ENCODE results near the gene ZNF473.

Gene ZNF473

GRCh38 chr19:50030225-50030624, 4.4 kb downstream of the ZNF473 start:
- Histone ChIP-seq H3K27ac (ENCODE audit: low read depth, low read length) (no peak overlapping the region), H3K27me3 (ENCODE audit: insufficient read depth, low read length) (no peaks in the 10 kb centered on the region), H3K9me3 (ENCODE audit: insufficient read depth, low read depth, low read length) (no peaks in the 10 kb centered on the region), H3K4me1 (ENCODE audit: insufficient read depth, low read length) (no peaks in the 10 kb centered on the region), H3K9ac (ENCODE audit: low read depth, low read length) (no peak overlapping the region), H3K36me3 (ENCODE audit: insufficient read depth, low read length) (peaks cover 50% of the 10 kb centered on the region), H3K4me3 (ENCODE audit: low read length) (no peak overlapping the region)
- 95% methylated on average over 6 of the region's 6 CpGs for WGBS

- Histone ChIP-seq H3K27ac (ENCODE audit: low read depth, low read length) (no peak overlapping the region), H3K4me1 (ENCODE audit: insufficient read depth, low read length) (no peaks in the 10 kb centered on the region), H3K9ac (ENCODE audit: low read depth, low read length) (no peak overlapping the region), H3K9me3 (ENCODE audit: insufficient read depth, low read depth, low read length) (no peaks in the 10 kb centered on the region), H3K36me3 (ENCODE audit: insufficient read depth, low read length) (peaks cover 55% of the 10 kb centered on the region), H3K4me3 (ENCODE audit: low read length) (no peak overlapping the region), H3K27me3 (ENCODE audit: insufficient read depth, low read length) (no peaks in the 10 kb centered on the region)
- WGBS, result 87% methylated on average over 11 of the region's 11 CpGs
Measured at GRCh38 chr19:50030937-50031336, 5.1 kb downstream of the ZNF473 start.

- Histone ChIP-seq H3K27ac (ENCODE audit: low read depth, low read length) (no peak overlapping the region), H3K27me3 (ENCODE audit: insufficient read depth, low read length) (no peaks in the 10 kb centered on the region), H3K9me3 (ENCODE audit: insufficient read depth, low read depth, low read length) (peaks cover 12% of the 10 kb centered on the region; the same call in 1 of the 2 replicates), H3K4me3 (ENCODE audit: low read length) (no peak overlapping the region), H3K36me3 (ENCODE audit: insufficient read depth, low read length) (peaks cover 91% of the 10 kb centered on the region), H3K4me1 (ENCODE audit: insufficient read depth, low read length) (no peaks in the 10 kb centered on the region), H3K9ac (ENCODE audit: low read depth, low read length) (no peak overlapping the region)
- WGBS, result 93% methylated on average over 3 of the region's 3 CpGs
Measured at GRCh38 chr19:50036908-50037307, 11.1 kb downstream of the ZNF473 start.

GRCh38 chr19:50039968-50040367, 14.2 kb downstream of the ZNF473 start:
- WGBS, result 90% methylated on average over 3 of the region's 3 CpGs
- peaks cover 41% of the 10 kb centered on the region for H3K9me3 ChIP-seq (ENCODE audit: insufficient read depth, low read depth, low read length)
- H3K27ac ChIP-seq (ENCODE audit: low read depth, low read length), result no peak overlapping the region
- H3K4me3 ChIP-seq (ENCODE audit: low read length), result no peak overlapping the region
- peaks cover 89% of the 10 kb centered on the region for H3K36me3 ChIP-seq (ENCODE audit: insufficient read depth, low read length)
- H3K27me3 ChIP-seq (ENCODE audit: insufficient read depth, low read length), result no peaks in the 10 kb centered on the region
- H3K4me1 ChIP-seq (ENCODE audit: insufficient read depth, low read length), result no peaks in the 10 kb centered on the region
- no peak overlapping the region for H3K9ac ChIP-seq (ENCODE audit: low read depth, low read length)

- H3K4me1 ChIP-seq (ENCODE audit: insufficient read depth, low read length), result no peaks in the 10 kb centered on the region
- H3K4me3 ChIP-seq (ENCODE audit: low read length), result no peak overlapping the region
- WGBS, result 94% methylated on average over 5 of the region's 6 CpGs
- H3K27ac ChIP-seq (ENCODE audit: low read depth, low read length), result no peak overlapping the region
- peaks cover 51% of the 10 kb centered on the region for H3K9me3 ChIP-seq (ENCODE audit: insufficient read depth, low read depth, low read length)
- no peaks in the 10 kb centered on the region for H3K27me3 ChIP-seq (ENCODE audit: insufficient read depth, low read length)
- H3K9ac ChIP-seq (ENCODE audit: low read depth, low read length), result no peak overlapping the region
- peaks cover 91% of the 10 kb centered on the region for H3K36me3 ChIP-seq (ENCODE audit: insufficient read depth, low read length)
Measured at GRCh38 chr19:50040967-50041366, 15.2 kb downstream of the ZNF473 start.

GRCh38 chr19:50042363-50043024, 16.7 kb downstream of the ZNF473 start:
- Histone ChIP-seq H3K4me1 (ENCODE audit: insufficient read depth, low read length) (no peaks in the 10 kb centered on the region), H3K9ac (ENCODE audit: low read depth, low read length) (no peak overlapping the region), H3K27me3 (ENCODE audit: insufficient read depth, low read length) (no peaks in the 10 kb centered on the region), H3K9me3 (ENCODE audit: insufficient read depth, low read depth, low read length) (peaks cover 66% of the 10 kb centered on the region), H3K27ac (ENCODE audit: low read depth, low read length) (no peak overlapping the region), H3K36me3 (ENCODE audit: insufficient read depth, low read length) (peaks cover 95% of the 10 kb centered on the region), H3K4me3 (ENCODE audit: low read length) (no peak overlapping the region)
- WGBS, result 92% methylated on average over 6 of the region's 6 CpGs

GRCh38 chr19:50043967-50044366, 18.2 kb downstream of the ZNF473 start:
- peaks cover 81% of the 10 kb centered on the region for H3K9me3 ChIP-seq (ENCODE audit: insufficient read depth, low read depth, low read length)
- WGBS, result 89% methylated on average over 2 of the region's 2 CpGs
- no peaks in the 10 kb centered on the region for H3K27me3 ChIP-seq (ENCODE audit: insufficient read depth, low read length)
- H3K36me3 ChIP-seq (ENCODE audit: insufficient read depth, low read length), result peaks cover 93% of the 10 kb centered on the region
- H3K4me1 ChIP-seq (ENCODE audit: insufficient read depth, low read length), result no peaks in the 10 kb centered on the region
- no peak overlapping the region for H3K9ac ChIP-seq (ENCODE audit: low read depth, low read length)
- H3K27ac ChIP-seq (ENCODE audit: low read depth, low read length), result no peak overlapping the region
- H3K4me3 ChIP-seq (ENCODE audit: low read length), result no peak overlapping the region

GRCh38 chr19:50044922-50045321, 19.1 kb downstream of the ZNF473 start:
- Histone ChIP-seq H3K27me3 (ENCODE audit: insufficient read depth, low read length) (no peaks in the 10 kb centered on the region), H3K9ac (ENCODE audit: low read depth, low read length) (no peak overlapping the region), H3K9me3 (ENCODE audit: insufficient read depth, low read depth, low read length) (peaks cover 89% of the 10 kb centered on the region), H3K4me1 (ENCODE audit: insufficient read depth, low read length) (no peaks in the 10 kb centered on the region), H3K36me3 (ENCODE audit: insufficient read depth, low read length) (peaks cover 84% of the 10 kb centered on the region), H3K4me3 (ENCODE audit: low read length) (no peak overlapping the region), H3K27ac (ENCODE audit: low read depth, low read length) (no peak overlapping the region)
- WGBS, result 97% methylated on average over 7 of the region's 7 CpGs

- 93% methylated on average over 13 of the region's 14 CpGs for WGBS
- peaks cover 89% of the 10 kb centered on the region for H3K9me3 ChIP-seq (ENCODE audit: insufficient read depth, low read depth, low read length)
- H3K4me3 ChIP-seq (ENCODE audit: low read length), result no peak overlapping the region
- no peak overlapping the region for H3K27ac ChIP-seq (ENCODE audit: low read depth, low read length)
- peaks cover 64% of the 10 kb centered on the region for H3K36me3 ChIP-seq (ENCODE audit: insufficient read depth, low read length)
- H3K9ac ChIP-seq (ENCODE audit: low read depth, low read length), result no peak overlapping the region
- no peaks in the 10 kb centered on the region for H3K27me3 ChIP-seq (ENCODE audit: insufficient read depth, low read length)
- H3K4me1 ChIP-seq (ENCODE audit: insufficient read depth, low read length), result no peaks in the 10 kb centered on the region
Measured at GRCh38 chr19:50046649-50047503, 21.1 kb downstream of the ZNF473 start.

- no peak overlapping the region for H3K27ac ChIP-seq (ENCODE audit: low read depth, low read length)
- H3K9ac ChIP-seq (ENCODE audit: low read depth, low read length), result no peak overlapping the region
- H3K27me3 ChIP-seq (ENCODE audit: insufficient read depth, low read length), result no peaks in the 10 kb centered on the region
- H3K4me3 ChIP-seq (ENCODE audit: low read length), result no peak overlapping the region
- no peaks in the 10 kb centered on the region for H3K4me1 ChIP-seq (ENCODE audit: insufficient read depth, low read length)
- peaks cover 87% of the 10 kb centered on the region for H3K9me3 ChIP-seq (ENCODE audit: insufficient read depth, low read depth, low read length)
- WGBS, result 100% methylated on average over 4 of the region's 4 CpGs
- H3K36me3 ChIP-seq (ENCODE audit: insufficient read depth, low read length), result peaks cover 56% of the 10 kb centered on the region
Measured at GRCh38 chr19:50047671-50048070, 21.9 kb downstream of the ZNF473 start.

GRCh38 chr19:50050406-50051227, 24.8 kb downstream of the ZNF473 start:
- no peaks in the 10 kb centered on the region for H3K4me1 ChIP-seq (ENCODE audit: insufficient read depth, low read length)
- peak overlapping the region; percentile 26; the same call in 1 of the 2 replicates for H3K4me3 ChIP-seq (ENCODE audit: low read length)
- H3K36me3 ChIP-seq (ENCODE audit: insufficient read depth, low read length), result peaks cover 29% of the 10 kb centered on the region
- no peak overlapping the region for H3K27ac ChIP-seq (ENCODE audit: low read depth, low read length)
- no peak overlapping the region for H3K9ac ChIP-seq (ENCODE audit: low read depth, low read length)
- WGBS, result 68% methylated on average over 52 of the region's 52 CpGs
- no peaks in the 10 kb centered on the region for H3K27me3 ChIP-seq (ENCODE audit: insufficient read depth, low read length)
- peaks cover 80% of the 10 kb centered on the region for H3K9me3 ChIP-seq (ENCODE audit: insufficient read depth, low read depth, low read length)

All from HUES64 (cell line).